Activated T-helper 17 cell treated with anti-CD3 and anti-CD28 coated beads, Interleukin-2, amount 50 U/mL, for 72 hours (primary cell): ENCODE data around the gene ACTA1. TPM values are rescaled to one million over a fixed set of nuclear protein-coding genes. Genes with fewer than 3 reads are reported as not detected.
"Not testable (repeated sequence)": the region's sequence is repeated elsewhere in the genome, so short reads cannot be mapped to it uniquely, and the experiment has no call there.

Source experiments
- ATAC-seq: fragments of 150-1000 bp; cut with Tn5 transposase; replicated peaks from 2 replicates; pipeline ENCODE4 v1.10.0; 2021; ENCODE audit warnings: mild to moderate bottlenecking, moderate library complexity
- H3K27ac Mint-ChIP-seq: one replicate; pipeline ENCODE4 v1.8.0; 2022; ENCODE audit warnings: mixed read lengths
- H3K27me3 Mint-ChIP-seq: one replicate; pipeline ENCODE4 v1.8.0; 2022; ENCODE audit warnings: mixed read lengths
- H3K36me3 Mint-ChIP-seq: one replicate; pipeline ENCODE4 v1.8.0; 2022; ENCODE audit warnings: low read depth, mild to moderate bottlenecking, mixed read lengths
- H3K4me1 Mint-ChIP-seq: one replicate; pipeline ENCODE4 v1.8.0; 2022; ENCODE audit warnings: mixed read lengths
- H3K4me3 Mint-ChIP-seq: one replicate; pipeline ENCODE4 v1.8.0; 2022; ENCODE audit warnings: mild to moderate bottlenecking, mixed read lengths
- H3K9me3 Mint-ChIP-seq: one replicate; pipeline ENCODE4 v1.8.0; 2022; ENCODE audit warnings: mixed read lengths
- total RNA-seq, 2 donors: library from RNA; stranded (reverse); gene quantifications; one replicate each; pipeline ENCODE4 v1.2.3, GENCODE V29; 2022

The ACTA1 gene
- not detected for total RNA-seq

DNA sequence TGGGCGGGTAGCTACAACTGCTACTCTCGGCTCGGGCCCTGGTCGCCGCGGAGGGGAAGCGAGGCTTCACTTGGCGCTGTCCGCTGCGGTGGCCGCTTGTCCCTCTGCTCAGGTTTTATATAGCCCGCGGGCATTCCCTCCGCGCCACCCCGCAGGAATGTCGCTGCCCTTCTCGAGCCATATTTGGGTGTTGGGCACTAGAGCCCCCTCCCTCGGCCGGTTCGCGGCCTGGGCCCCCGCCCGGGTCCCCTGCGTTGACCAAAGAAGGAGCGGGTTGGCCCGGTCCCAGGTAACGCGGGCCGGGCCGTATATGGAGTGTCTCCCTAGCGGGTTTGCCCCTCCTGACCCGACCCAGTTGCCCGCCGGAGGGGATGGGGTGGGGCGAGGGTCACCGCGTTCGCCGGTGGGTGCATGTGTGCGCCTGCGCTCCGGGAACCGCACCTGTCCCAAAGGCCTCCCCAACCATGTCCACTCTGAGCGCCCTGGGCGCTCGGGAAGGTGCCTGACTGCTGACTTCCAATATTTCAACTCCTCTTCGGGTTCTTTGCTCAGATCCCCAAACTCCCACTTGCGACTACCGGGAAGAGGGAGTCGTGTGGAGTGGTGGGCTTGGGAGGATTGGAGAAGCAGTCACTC lies at the start of gene ACTA1:
TSS of gene ACTA1 (minus strand) at position 90 of the 636 bp plus-strand sequence. CDS start 979 bp downstream, outside the sequence.
- Mint-ChIP-seq H3K9me3 (no peaks in the 10 kb centered on the region), H3K4me1 (peaks cover 9% of the 10 kb centered on the region), H3K4me3 (no peak within 1 kb of the TSS), H3K27me3 (peaks cover 42% of the 10 kb centered on the region), H3K36me3 (peaks cover 15% of the 10 kb centered on the region), H3K27ac (no peak within 1 kb of the TSS)
- no peak for ATAC-seq

GRCh38 chr1:229482511-229482910 lies 48.6 kb upstream of the ACTA1 start:
- Mint-ChIP-seq H3K4me3 (no peak overlapping the region), H3K4me1 (peaks cover 17% of the 10 kb centered on the region), H3K27me3 (no peaks in the 10 kb centered on the region), H3K9me3 (no peaks in the 10 kb centered on the region), H3K27ac (peak overlapping the region; percentile 12), H3K36me3 (peaks cover 94% of the 10 kb centered on the region)
- ATAC-seq = no peak

- no peaks in the 10 kb centered on the region for H3K27me3 Mint-ChIP-seq
- H3K36me3 Mint-ChIP-seq = peaks cover 94% of the 10 kb centered on the region
- no peak overlapping the region for H3K4me3 Mint-ChIP-seq
- peaks cover 17% of the 10 kb centered on the region for H3K4me1 Mint-ChIP-seq
- ATAC-seq = no peak
- H3K9me3 Mint-ChIP-seq = no peaks in the 10 kb centered on the region
- no peak overlapping the region for H3K27ac Mint-ChIP-seq
These were observed 46.6 kb upstream of the ACTA1 start for GRCh38 chr1:229480495-229480894.

- Mint-ChIP-seq H3K27me3 (no peaks in the 10 kb centered on the region), H3K4me1 (peaks cover 17% of the 10 kb centered on the region), H3K27ac (no peak overlapping the region), H3K4me3 (no peak overlapping the region), H3K9me3 (no peaks in the 10 kb centered on the region), H3K36me3 (peaks cover 94% of the 10 kb centered on the region)
- no peak for ATAC-seq
These were observed 45.9 kb upstream of the ACTA1 start for GRCh38 chr1:229479660-229480399.

GRCh38 chr1:229478852-229479251 lies 45.0 kb upstream of the ACTA1 start:
- Mint-ChIP-seq H3K36me3 (peaks cover 97% of the 10 kb centered on the region), H3K27me3 (no peaks in the 10 kb centered on the region), H3K4me1 (peaks cover 17% of the 10 kb centered on the region), H3K4me3 (no peak overlapping the region), H3K9me3 (no peaks in the 10 kb centered on the region), H3K27ac (no peak overlapping the region)
- peak; percentile 76 for ATAC-seq

DNA sequence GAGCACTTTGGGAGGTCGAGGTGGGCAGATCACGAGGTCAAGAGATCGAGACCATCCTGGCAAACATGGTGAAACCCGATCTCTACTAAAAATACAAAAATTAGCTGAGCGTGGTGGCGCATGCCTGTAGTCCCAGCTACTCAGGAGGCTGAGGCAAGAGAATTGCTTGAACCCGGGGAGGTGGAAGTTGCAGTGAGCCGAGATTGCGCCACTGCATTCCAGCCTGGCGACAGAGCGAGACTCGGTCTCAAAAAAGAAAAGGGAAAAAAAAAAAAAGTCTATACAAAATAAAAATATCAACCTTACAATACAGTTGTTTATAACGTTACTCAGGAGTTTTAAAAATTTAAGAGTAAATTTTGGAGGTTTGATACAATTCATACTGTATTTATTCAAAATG lies 42.0 kb upstream of the ACTA1 start:
- H3K36me3 Mint-ChIP-seq = peaks cover 88% of the 10 kb centered on the region
- not testable (repeated sequence) for H3K27me3 Mint-ChIP-seq, ATAC-seq, H3K4me3 Mint-ChIP-seq, H3K9me3 Mint-ChIP-seq, H3K27ac Mint-ChIP-seq
- peaks cover 13% of the 10 kb centered on the region for H3K4me1 Mint-ChIP-seq

GRCh38 chr1:229474509-229474908 lies 40.6 kb upstream of the ACTA1 start:
- Mint-ChIP-seq H3K4me1 (peaks cover 8% of the 10 kb centered on the region), H3K27ac (peak overlapping the region; percentile 19), H3K36me3 (peaks cover 88% of the 10 kb centered on the region), H3K27me3 (no peaks in the 10 kb centered on the region), H3K9me3 (no peaks in the 10 kb centered on the region), H3K4me3 (no peak overlapping the region)
- no peak for ATAC-seq

- Mint-ChIP-seq H3K27me3 (no peaks in the 10 kb centered on the region), H3K27ac (no peak overlapping the region), H3K4me3 (no peak overlapping the region), H3K36me3 (peaks cover 91% of the 10 kb centered on the region), H3K9me3 (no peaks in the 10 kb centered on the region), H3K4me1 (no peaks in the 10 kb centered on the region)
- no peak for ATAC-seq
These were observed 37.3 kb upstream of the ACTA1 start for GRCh38 chr1:229471175-229471574.

DNA sequence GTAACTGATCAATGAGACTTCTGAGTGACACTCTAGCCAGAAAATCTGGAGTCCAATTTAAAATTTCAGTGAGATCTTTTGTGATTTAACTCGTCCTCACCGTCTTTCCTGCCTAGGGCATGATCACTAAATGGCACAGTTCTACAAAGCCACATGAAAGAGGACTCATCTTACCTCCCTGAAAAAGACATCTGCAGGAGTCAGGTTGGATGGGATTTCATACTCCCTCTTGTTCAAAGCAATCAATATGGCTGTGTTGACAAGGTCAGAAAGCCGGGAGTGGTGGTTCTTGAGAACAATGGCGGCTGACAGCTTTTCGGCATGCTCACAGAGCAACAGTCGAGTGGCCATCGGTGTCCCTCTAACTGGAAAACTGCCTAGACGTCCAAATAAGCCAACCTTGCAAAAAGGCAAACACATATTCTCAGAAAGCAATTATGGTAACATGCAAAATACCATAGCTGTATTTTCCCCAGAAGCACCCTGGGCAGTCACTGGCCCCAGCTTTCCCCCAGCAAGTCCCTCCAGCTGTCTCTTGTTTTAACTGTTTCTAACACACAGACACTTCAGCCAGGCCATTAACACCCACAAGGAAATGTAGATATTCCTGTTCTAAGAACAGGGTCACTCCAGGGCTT lies 36.6 kb upstream of the ACTA1 start:
- no peak overlapping the region for H3K4me3 Mint-ChIP-seq
- no peaks in the 10 kb centered on the region for H3K9me3 Mint-ChIP-seq
- H3K27ac Mint-ChIP-seq = no peak overlapping the region
- H3K27me3 Mint-ChIP-seq = no peaks in the 10 kb centered on the region
- H3K36me3 Mint-ChIP-seq = peaks cover 91% of the 10 kb centered on the region
- H3K4me1 Mint-ChIP-seq = no peaks in the 10 kb centered on the region
- ATAC-seq = no peak

GRCh38 chr1:229466887-229467286 lies 33.0 kb upstream of the ACTA1 start:
- H3K36me3 Mint-ChIP-seq = peaks cover 97% of the 10 kb centered on the region
- no peaks in the 10 kb centered on the region for H3K4me1 Mint-ChIP-seq
- ATAC-seq = no peak
- no peaks in the 10 kb centered on the region for H3K9me3 Mint-ChIP-seq
- H3K4me3 Mint-ChIP-seq = no peak overlapping the region
- H3K27me3 Mint-ChIP-seq = no peaks in the 10 kb centered on the region
- no peak overlapping the region for H3K27ac Mint-ChIP-seq

DNA sequence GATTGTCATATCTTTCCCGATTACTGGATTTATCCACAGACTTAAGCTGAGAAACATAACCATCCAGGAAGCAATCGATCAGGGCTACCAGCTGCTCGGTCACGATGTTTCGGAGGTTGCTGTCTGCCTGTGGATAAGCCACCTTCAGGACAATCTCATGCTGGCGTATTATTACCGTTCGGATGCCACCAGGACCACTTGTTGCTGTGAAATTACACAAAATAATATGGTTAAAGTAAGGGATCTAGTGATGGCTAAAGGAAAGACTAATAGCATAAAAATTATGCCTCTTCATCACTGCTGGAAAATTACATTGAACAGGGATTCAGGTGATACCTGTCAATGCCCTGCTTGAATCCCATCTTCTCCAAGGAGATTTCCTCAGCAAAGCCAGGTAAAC lies 30.8 kb upstream of the ACTA1 start:
- H3K4me3 Mint-ChIP-seq = no peak overlapping the region
- no peak overlapping the region for H3K27ac Mint-ChIP-seq
- no peaks in the 10 kb centered on the region for H3K4me1 Mint-ChIP-seq
- ATAC-seq = no peak
- peaks cover 100% of the 10 kb centered on the region for H3K36me3 Mint-ChIP-seq
- H3K27me3 Mint-ChIP-seq = no peaks in the 10 kb centered on the region
- H3K9me3 Mint-ChIP-seq = no peaks in the 10 kb centered on the region

- H3K27ac Mint-ChIP-seq = no peak overlapping the region
- ATAC-seq = no peak
- no peaks in the 10 kb centered on the region for H3K9me3 Mint-ChIP-seq
- no peak overlapping the region for H3K4me3 Mint-ChIP-seq
- no peaks in the 10 kb centered on the region for H3K4me1 Mint-ChIP-seq
- H3K27me3 Mint-ChIP-seq = no peaks in the 10 kb centered on the region
- H3K36me3 Mint-ChIP-seq = peaks cover 97% of the 10 kb centered on the region
These were observed 27.3 kb upstream of the ACTA1 start for GRCh38 chr1:229461032-229461668.

DNA sequence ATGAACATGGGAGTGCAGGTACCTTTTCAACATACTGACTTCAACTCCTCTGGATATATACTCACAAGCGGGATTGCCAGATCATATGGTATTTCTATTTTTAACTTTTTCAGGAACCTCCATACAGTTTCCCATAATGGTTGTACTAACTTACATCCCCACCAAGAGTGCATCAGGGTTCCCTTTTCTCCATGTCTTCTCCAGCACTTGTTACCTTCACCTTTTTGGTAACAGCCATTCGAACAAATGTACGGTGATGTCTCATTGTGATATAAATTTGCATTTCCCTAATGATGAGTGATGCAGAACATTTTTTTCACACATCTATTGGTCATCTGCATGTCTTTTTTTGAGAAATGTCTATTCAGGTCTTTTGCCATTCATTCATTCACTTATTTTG lies 25.9 kb upstream of the ACTA1 start:
- Mint-ChIP-seq H3K4me1 (no peaks in the 10 kb centered on the region), H3K27me3 (no peaks in the 10 kb centered on the region), H3K27ac (no peak overlapping the region), H3K4me3 (no peak overlapping the region), H3K36me3 (peaks cover 96% of the 10 kb centered on the region), H3K9me3 (no peaks in the 10 kb centered on the region)
- no peak for ATAC-seq

- no peaks in the 10 kb centered on the region for H3K27me3 Mint-ChIP-seq
- H3K9me3 Mint-ChIP-seq = no peaks in the 10 kb centered on the region
- H3K27ac Mint-ChIP-seq = no peak overlapping the region
- H3K4me1 Mint-ChIP-seq = no peaks in the 10 kb centered on the region
- no peak for ATAC-seq
- H3K4me3 Mint-ChIP-seq = no peak overlapping the region
- H3K36me3 Mint-ChIP-seq = peaks cover 92% of the 10 kb centered on the region
These were observed 23.5 kb upstream of the ACTA1 start for GRCh38 chr1:229457436-229457835.
